Chondrocyte (in vitro differentiated cells): Measurements from ENCODE around the gene TFB2M. TPM values are rescaled to one million over a fixed set of nuclear protein-coding genes. Genes with fewer than 3 reads are reported as not detected.
A peak's percentile ranks its signal among the peaks of the same experiment; 100 is the strongest.

Experiments used
- DNase-seq: peaks from one replicate; pipeline ENCODE4 v3.0.0; 2021; ENCODE audit warnings: mixed read lengths, low spot score
- H3K27ac Mint-ChIP-seq: one replicate; pipeline ENCODE4 v1.8.0; 2021; ENCODE audit warnings: mild to moderate bottlenecking, moderate library complexity, mixed read lengths; ENCODE audit not compliant: unreplicated experiment
- H3K27me3 Mint-ChIP-seq: 2 replicates; pipeline ENCODE4 v1.8.0; 2021; ENCODE audit warnings: low read depth, mixed read lengths
- H3K36me3 Mint-ChIP-seq: 2 replicates; pipeline ENCODE4 v1.8.0; 2021; ENCODE audit warnings: low read depth, mixed read lengths
- H3K4me1 Mint-ChIP-seq: 2 replicates; pipeline ENCODE4 v1.8.0; 2021; ENCODE audit warnings: low read depth, mild to moderate bottlenecking, mixed read lengths
- H3K4me3 Mint-ChIP-seq: one replicate; pipeline ENCODE4 v1.8.0; 2021; ENCODE audit warnings: mild to moderate bottlenecking, moderate library complexity, mixed read lengths; ENCODE audit not compliant: unreplicated experiment
- H3K9me3 Mint-ChIP-seq: 2 replicates; pipeline ENCODE4 v1.8.0; 2021; ENCODE audit warnings: low read depth, mixed read lengths
- CTCF ChIP-seq: fragments of 200-600 bp; sonication (generic); IDR thresholded peaks from 2 replicates; pipeline ENCODE4 v1.5.0; 2021; ENCODE audit warnings: antibody characterized with exemption, mild to moderate bottlenecking, moderate library complexity
- total RNA-seq: library from RNA; stranded (reverse); gene quantifications from 3 replicates; pipeline ENCODE4 v1.2.1, GENCODE V29; 2021

Gene TFB2M
- total RNA-seq, 1 donor from 2014 or later, result 10.6 TPM

GRCh38 chr1:246597340-246597739, 31.3 kb upstream of the TFB2M start:
- peak overlapping the region; percentile 76 for H3K27ac Mint-ChIP-seq
- TF ChIP-seq CTCF, result no peak
- peaks cover 38% of the 10 kb centered on the region for H3K4me1 Mint-ChIP-seq
- no peaks in the 10 kb centered on the region for H3K27me3 Mint-ChIP-seq
- H3K36me3 Mint-ChIP-seq, result peaks cover 4% of the 10 kb centered on the region
- no peaks in the 10 kb centered on the region for H3K9me3 Mint-ChIP-seq
- H3K4me3 Mint-ChIP-seq, result no peak overlapping the region
- no peak for DNase-seq

- Mint-ChIP-seq H3K27ac (peak overlapping the region; percentile 80), H3K4me1 (peaks cover 59% of the 10 kb centered on the region)
These were observed 29.1 kb upstream of the TFB2M start for GRCh38 chr1:246595146-246595545.

GRCh38 chr1:246592695-246593094, 26.6 kb upstream of the TFB2M start:
- peaks cover 12% of the 10 kb centered on the region for H3K36me3 Mint-ChIP-seq
- peak overlapping the region; percentile 83 for H3K27ac Mint-ChIP-seq
- peaks cover 6% of the 10 kb centered on the region for H3K9me3 Mint-ChIP-seq
- H3K4me3 Mint-ChIP-seq, result no peak overlapping the region
- peaks cover 71% of the 10 kb centered on the region for H3K4me1 Mint-ChIP-seq
- no peaks in the 10 kb centered on the region for H3K27me3 Mint-ChIP-seq
- no peak for DNase-seq
- peak; percentile 8 for TF ChIP-seq CTCF

More at GRCh38 chr1:246595146-246595545, 29.1 kb upstream of the TFB2M start:
- H3K4me3 Mint-ChIP-seq, result no peak overlapping the region
- peaks cover 9% of the 10 kb centered on the region for H3K36me3 Mint-ChIP-seq
- no peak for DNase-seq
- peaks cover 3% of the 10 kb centered on the region for H3K9me3 Mint-ChIP-seq
- TF ChIP-seq CTCF, result no peak
- no peaks in the 10 kb centered on the region for H3K27me3 Mint-ChIP-seq

GRCh38 chr1:246591958-246592357, 25.9 kb upstream of the TFB2M start:
- no peak for DNase-seq
- Mint-ChIP-seq H3K4me1 (peaks cover 71% of the 10 kb centered on the region), H3K9me3 (peaks cover 6% of the 10 kb centered on the region), H3K4me3 (no peak overlapping the region), H3K27me3 (no peaks in the 10 kb centered on the region), H3K36me3 (peaks cover 8% of the 10 kb centered on the region), H3K27ac (peak overlapping the region; percentile 83)
- TF ChIP-seq CTCF, result no peak

GRCh38 chr1:246591504-246591903, 25.4 kb upstream of the TFB2M start:
- no peak for TF ChIP-seq CTCF
- no peaks in the 10 kb centered on the region for H3K27me3 Mint-ChIP-seq
- DNase-seq, result no peak
- peaks cover 71% of the 10 kb centered on the region for H3K4me1 Mint-ChIP-seq
- peak overlapping the region; percentile 38 for H3K27ac Mint-ChIP-seq
- peaks cover 8% of the 10 kb centered on the region for H3K36me3 Mint-ChIP-seq
- H3K9me3 Mint-ChIP-seq, result peaks cover 6% of the 10 kb centered on the region
- H3K4me3 Mint-ChIP-seq, result no peak overlapping the region
